ENCODE results near the gene CCDC183.

Gene CCDC183

DNA sequence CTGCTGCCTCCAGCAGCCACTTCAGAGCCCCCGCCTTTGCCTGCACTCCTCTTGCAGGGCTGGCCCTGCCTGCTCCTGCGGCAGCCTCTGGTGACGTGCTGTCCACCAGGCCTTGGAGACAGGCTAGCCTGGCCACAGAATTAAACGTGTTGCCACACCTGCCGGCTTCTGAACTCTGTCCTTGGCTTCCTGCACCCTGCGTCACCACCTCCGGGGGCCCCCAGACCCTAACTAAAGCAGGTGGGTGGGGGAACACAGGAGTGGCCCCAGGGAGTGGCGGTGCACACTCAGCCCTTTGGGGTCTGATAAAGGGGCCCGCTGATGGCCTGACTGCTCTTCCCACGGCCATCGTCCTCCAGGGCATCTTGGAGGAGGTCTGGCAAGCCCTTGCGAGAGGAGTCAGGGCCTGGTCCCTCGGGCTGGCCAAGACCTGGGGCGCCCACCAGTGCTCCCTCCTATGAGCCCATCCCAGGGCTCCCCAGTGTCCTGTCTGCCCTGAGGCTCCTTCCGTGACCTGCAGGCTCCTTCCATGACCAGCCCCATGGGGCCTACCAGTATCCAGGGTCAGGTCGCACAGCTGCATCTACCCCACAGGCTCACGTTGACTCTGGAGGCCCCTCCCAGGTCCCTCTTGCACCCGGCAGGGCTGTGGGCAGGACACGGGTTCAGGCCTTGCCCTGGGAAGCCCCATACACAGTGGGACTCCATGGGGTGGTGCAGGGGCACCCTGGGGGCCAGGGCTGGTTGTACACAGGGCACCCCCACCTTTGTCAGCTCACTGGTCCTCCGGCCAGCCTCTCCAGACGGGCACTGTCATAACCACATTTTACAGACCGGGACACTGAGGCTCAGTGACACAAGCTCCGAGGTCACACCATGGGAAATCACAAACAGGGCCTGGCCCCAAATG, 55.0 kb downstream of the CCDC183 start:
- no peak for DNase-seq

GRCh38 chr9:136851941-136852663, 56.0 kb downstream of the CCDC183 start, which contains the start of gene MAMDC4:
TSS of gene MAMDC4 (plus strand) at chr9:136852346. CDS start at chr9:136852417, 71 bp downstream.
- no peak for DNase-seq

- DNase-seq = no peak
Observed at GRCh38 chr9:136852664-136853595, 56.8 kb downstream of the CCDC183 start.

DNA sequence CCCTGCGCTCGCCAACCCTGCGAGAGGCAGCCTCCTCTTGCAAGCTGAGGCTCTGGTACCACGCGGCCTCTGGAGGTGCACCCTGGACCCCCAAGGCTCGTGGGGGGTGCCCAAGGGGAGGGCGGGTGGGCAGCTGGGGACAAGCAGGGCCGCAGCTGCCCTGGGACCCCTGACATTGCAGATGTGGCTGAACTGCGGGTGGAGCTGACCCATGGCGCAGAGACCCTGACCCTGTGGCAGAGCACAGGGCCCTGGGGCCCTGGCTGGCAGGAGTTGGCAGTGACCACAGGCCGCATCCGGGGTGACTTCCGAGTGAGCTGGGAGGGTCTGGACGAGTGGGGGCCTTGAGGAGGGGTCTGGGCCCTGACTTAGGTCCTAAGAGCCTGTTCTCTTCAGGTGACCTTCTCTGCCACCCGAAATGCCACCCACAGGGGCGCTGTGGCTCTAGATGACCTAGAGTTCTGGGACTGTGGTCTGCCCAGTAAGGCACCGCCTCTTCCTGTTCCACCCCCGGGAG, 57.5 kb downstream of the CCDC183 start:
- no peak for DNase-seq

DNA sequence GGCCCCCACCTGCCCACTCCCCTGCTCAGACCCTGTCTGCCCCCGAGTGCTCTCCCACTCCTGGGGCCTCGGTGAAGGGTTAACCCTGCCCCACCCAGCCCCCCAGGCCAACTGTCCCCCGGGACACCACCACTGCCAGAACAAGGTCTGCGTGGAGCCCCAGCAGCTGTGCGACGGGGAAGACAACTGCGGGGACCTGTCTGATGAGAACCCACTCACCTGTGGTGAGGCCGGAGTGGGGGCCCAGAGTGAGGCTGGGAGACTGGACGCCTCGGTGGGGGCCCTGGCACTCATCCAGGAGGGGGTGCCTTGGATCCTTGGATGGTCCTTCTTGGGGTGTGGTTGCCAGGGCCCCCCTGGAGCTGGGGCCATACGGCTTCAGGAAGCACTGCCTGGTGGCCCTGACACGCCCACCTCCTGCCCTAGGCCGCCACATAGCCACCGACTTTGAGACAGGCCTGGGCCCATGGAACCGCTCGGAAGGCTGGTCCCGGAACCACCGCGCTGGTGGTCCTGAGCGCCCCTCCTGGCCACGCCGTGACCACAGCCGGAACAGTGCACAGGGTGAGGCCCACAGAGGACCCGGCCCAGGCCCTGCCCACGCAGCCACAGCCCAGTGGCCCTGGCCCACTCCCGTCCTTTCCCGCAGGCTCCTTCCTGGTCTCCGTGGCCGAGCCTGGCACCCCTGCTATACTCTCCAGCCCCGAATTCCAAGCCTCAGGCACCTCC, 58.1 kb downstream of the CCDC183 start:
- DNase-seq = no peak

GRCh38 chr9:136854842-136855460, 58.8 kb downstream of the CCDC183 start:
- DNase-seq = no peak

DNA sequence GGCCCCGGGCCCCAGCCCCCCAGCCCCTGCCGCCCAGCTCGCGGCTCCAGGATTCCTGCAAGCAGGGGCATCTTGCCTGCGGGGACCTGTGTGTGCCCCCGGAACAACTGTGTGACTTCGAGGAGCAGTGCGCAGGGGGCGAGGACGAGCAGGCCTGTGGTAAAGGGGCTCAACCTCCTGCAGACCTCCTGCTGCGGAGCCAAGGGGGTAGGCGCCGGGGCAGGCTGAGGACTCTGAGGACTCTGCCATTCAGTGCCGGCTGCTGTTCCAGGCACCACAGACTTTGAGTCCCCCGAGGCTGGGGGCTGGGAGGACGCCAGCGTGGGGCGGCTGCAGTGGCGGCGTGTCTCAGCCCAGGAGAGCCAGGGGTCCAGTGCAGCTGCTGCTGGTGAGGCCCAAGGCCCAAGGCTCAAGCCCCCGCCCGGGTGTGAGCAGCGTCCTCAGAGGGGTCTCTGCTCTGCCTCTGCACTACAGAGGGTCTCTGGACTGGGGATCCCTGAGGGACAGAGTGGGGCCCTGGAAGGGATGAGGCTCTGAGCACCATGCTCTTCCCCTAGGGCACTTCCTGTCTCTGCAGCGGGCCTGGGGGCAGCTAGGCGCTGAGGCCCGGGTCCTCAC, 59.4 kb downstream of the CCDC183 start:
- no peak for DNase-seq

DNA sequence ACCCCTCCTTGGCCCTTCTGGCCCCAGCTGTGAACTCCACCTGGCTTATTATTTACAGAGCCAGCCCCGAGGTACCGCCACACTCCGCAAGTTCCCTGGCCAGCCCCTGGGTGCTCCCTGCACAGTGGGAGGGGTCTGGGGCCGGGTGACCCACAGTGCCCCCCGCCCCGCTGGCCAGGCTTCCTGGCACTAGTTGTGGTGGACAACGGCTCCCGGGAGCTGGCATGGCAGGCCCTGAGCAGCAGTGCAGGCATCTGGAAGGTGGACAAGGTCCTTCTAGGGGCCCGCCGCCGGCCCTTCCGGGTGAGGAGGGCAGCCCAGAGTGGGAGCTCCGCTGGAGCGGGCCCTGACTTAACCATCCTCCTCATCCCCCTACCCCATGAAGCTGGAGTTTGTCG, 59.9 kb downstream of the CCDC183 start:
- DNase-seq = no peak

GRCh38 chr9:136856541-136857141, 60.5 kb downstream of the CCDC183 start:
- DNase-seq = no peak

DNA sequence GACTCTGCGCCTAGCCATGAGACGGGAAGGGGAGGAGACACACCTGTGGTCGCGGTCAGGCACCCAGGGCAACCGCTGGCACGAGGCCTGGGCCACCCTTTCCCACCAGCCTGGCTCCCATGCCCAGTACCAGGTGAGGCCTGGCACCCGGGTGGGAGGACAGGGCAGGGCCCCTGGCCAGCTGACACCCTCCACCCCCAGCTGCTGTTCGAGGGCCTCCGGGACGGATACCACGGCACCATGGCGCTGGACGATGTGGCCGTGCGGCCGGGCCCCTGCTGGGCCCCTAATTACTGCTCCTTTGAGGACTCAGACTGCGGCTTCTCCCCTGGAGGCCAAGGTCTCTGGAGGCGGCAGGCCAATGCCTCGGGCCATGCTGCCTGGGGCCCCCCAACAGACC, 61.0 kb downstream of the CCDC183 start:
- no peak for DNase-seq
